ENCODE results near the gene PPM1G.

Gene PPM1G

GRCh38 chr2:27409321-27410073, at the start of gene PPM1G:
TSS of gene PPM1G (minus strand) at chr2:27409591. CDS start at chr2:27409422, 169 bp downstream.
- in situ Hi-C loops (cut with MboI; ENCODE audit: low sequenced_read_pairs), result no loop called here
- Histone ChIP-seq H3K27me3 (ENCODE audit: low read depth) (no peaks in the 10 kb centered on the region), H3K4me1 (peaks cover 20% of the 10 kb centered on the region), H3K9me3 (no peaks in the 10 kb centered on the region), H3K4me3 (peak within 1 kb of the TSS; percentile 93), H3K36me3 (replicated peaks) (peaks cover 26% of the 10 kb centered on the region)
- peak; percentile 91 to 97 for DNase-seq (ENCODE audit: low spot score in 2 of 2)

GRCh38 chr2:27453968-27454367, 44.6 kb upstream of the PPM1G start:
- Histone ChIP-seq H3K36me3 (replicated peaks) (peaks cover 79% of the 10 kb centered on the region), H3K27me3 (ENCODE audit: low read depth) (no peaks in the 10 kb centered on the region), H3K4me3 (no peak overlapping the region), H3K4me1 (no peaks in the 10 kb centered on the region), H3K9me3 (no peaks in the 10 kb centered on the region)
- in situ Hi-C loops (cut with MboI; ENCODE audit: low sequenced_read_pairs), result no loop called here
- no peak for DNase-seq (ENCODE audit: low spot score in 2 of 2)

- DNase-seq (ENCODE audit: low spot score in 2 of 2), result no peak
- H3K4me1 ChIP-seq, result no peaks in the 10 kb centered on the region
- no peaks in the 10 kb centered on the region for H3K27me3 ChIP-seq (ENCODE audit: low read depth)
- no peak overlapping the region for H3K4me3 ChIP-seq
- in situ Hi-C loops (cut with MboI; ENCODE audit: low sequenced_read_pairs), result no loop called here
- H3K36me3 ChIP-seq (replicated peaks), result peaks cover 70% of the 10 kb centered on the region
- H3K9me3 ChIP-seq, result no peaks in the 10 kb centered on the region
These were observed 41.7 kb upstream of the PPM1G start for GRCh38 chr2:27451095-27451494.

- in situ Hi-C loops (cut with MboI; ENCODE audit: low sequenced_read_pairs), result no loop called here
- Histone ChIP-seq H3K4me1 (no peaks in the 10 kb centered on the region), H3K27me3 (ENCODE audit: low read depth) (no peaks in the 10 kb centered on the region), H3K36me3 (replicated peaks) (peaks cover 68% of the 10 kb centered on the region), H3K4me3 (no peak overlapping the region), H3K9me3 (no peaks in the 10 kb centered on the region)
- DNase-seq (ENCODE audit: low spot score in 2 of 2), result no peak
These were observed 39.0 kb upstream of the PPM1G start for GRCh38 chr2:27448381-27448780.

- Histone ChIP-seq H3K36me3 (replicated peaks) (peaks cover 60% of the 10 kb centered on the region), H3K4me3 (no peak overlapping the region), H3K9me3 (no peaks in the 10 kb centered on the region), H3K4me1 (no peaks in the 10 kb centered on the region), H3K27me3 (ENCODE audit: low read depth) (no peaks in the 10 kb centered on the region)
- no peak for DNase-seq (ENCODE audit: low spot score in 2 of 2)
- in situ Hi-C loops (cut with MboI; ENCODE audit: low sequenced_read_pairs), result no loop called here
These were observed 36.7 kb upstream of the PPM1G start for GRCh38 chr2:27446057-27446456.

- in situ Hi-C loops (cut with MboI; ENCODE audit: low sequenced_read_pairs), result no loop called here
- Histone ChIP-seq H3K36me3 (replicated peaks) (peaks cover 62% of the 10 kb centered on the region), H3K27me3 (ENCODE audit: low read depth) (no peaks in the 10 kb centered on the region), H3K4me1 (no peaks in the 10 kb centered on the region), H3K9me3 (no peaks in the 10 kb centered on the region), H3K4me3 (no peak overlapping the region)
- no peak for DNase-seq (ENCODE audit: low spot score in 2 of 2)
These were observed 36.2 kb upstream of the PPM1G start for GRCh38 chr2:27445615-27446014.

GRCh38 chr2:27445155-27445554, 35.8 kb upstream of the PPM1G start:
- H3K9me3 ChIP-seq, result no peaks in the 10 kb centered on the region
- H3K4me1 ChIP-seq, result no peaks in the 10 kb centered on the region
- no peaks in the 10 kb centered on the region for H3K27me3 ChIP-seq (ENCODE audit: low read depth)
- peaks cover 67% of the 10 kb centered on the region for H3K36me3 ChIP-seq (replicated peaks)
- DNase-seq (ENCODE audit: low spot score in 2 of 2), result no peak
- in situ Hi-C loops (cut with MboI; ENCODE audit: low sequenced_read_pairs), result no loop called here
- no peak overlapping the region for H3K4me3 ChIP-seq

GRCh38 chr2:27442920-27443282, 33.5 kb upstream of the PPM1G start:
- H3K27me3 ChIP-seq (ENCODE audit: low read depth), result no peaks in the 10 kb centered on the region
- H3K4me3 ChIP-seq, result no peak overlapping the region
- no peaks in the 10 kb centered on the region for H3K9me3 ChIP-seq
- no peaks in the 10 kb centered on the region for H3K4me1 ChIP-seq
- in situ Hi-C loops (cut with MboI; ENCODE audit: low sequenced_read_pairs), result no loop called here
- H3K36me3 ChIP-seq (replicated peaks), result peaks cover 51% of the 10 kb centered on the region
- DNase-seq (ENCODE audit: low spot score in 2 of 2), result no peak

- Histone ChIP-seq H3K27me3 (ENCODE audit: low read depth) (no peaks in the 10 kb centered on the region), H3K36me3 (replicated peaks) (peaks cover 49% of the 10 kb centered on the region), H3K4me1 (no peaks in the 10 kb centered on the region), H3K9me3 (no peaks in the 10 kb centered on the region), H3K4me3 (no peak within 1 kb of the TSS)
- DNase-seq (ENCODE audit: low spot score in 2 of 2), result no peak
- in situ Hi-C loops (cut with MboI; ENCODE audit: low sequenced_read_pairs), result no loop called here
These were observed 32.8 kb upstream of the PPM1G start, which contains the start of gene KRTCAP3 for GRCh38 chr2:27441958-27442919. TSS of gene KRTCAP3 (plus strand) at chr2:27442381. CDS start at chr2:27442413, 32 bp downstream.

- H3K9me3 ChIP-seq, result no peaks in the 10 kb centered on the region
- in situ Hi-C loops (cut with MboI; ENCODE audit: low sequenced_read_pairs), result no loop called here
- no peaks in the 10 kb centered on the region for H3K4me1 ChIP-seq
- no peak overlapping the region for H3K4me3 ChIP-seq
- peaks cover 52% of the 10 kb centered on the region for H3K36me3 ChIP-seq (replicated peaks)
- no peak for DNase-seq (ENCODE audit: low spot score in 2 of 2)
- no peaks in the 10 kb centered on the region for H3K27me3 ChIP-seq (ENCODE audit: low read depth)
These were observed 32.0 kb upstream of the PPM1G start for GRCh38 chr2:27441226-27441926.

- peaks cover 2% of the 10 kb centered on the region; the same call in 1 of the 2 replicates for H3K4me1 ChIP-seq
These were observed 26.2 kb upstream of the PPM1G start for GRCh38 chr2:27435628-27436027.

GRCh38 chr2:27431395-27431794, 22.0 kb upstream of the PPM1G start:
- no peak overlapping the region for H3K4me3 ChIP-seq
- H3K9me3 ChIP-seq, result no peaks in the 10 kb centered on the region
- H3K4me1 ChIP-seq, result peaks cover 12% of the 10 kb centered on the region
- DNase-seq (ENCODE audit: low spot score in 2 of 2), result no peak
- peaks cover 35% of the 10 kb centered on the region for H3K36me3 ChIP-seq (replicated peaks)
- in situ Hi-C loops (cut with MboI; ENCODE audit: low sequenced_read_pairs), result no loop called here
- H3K27me3 ChIP-seq (ENCODE audit: low read depth), result no peaks in the 10 kb centered on the region

More at GRCh38 chr2:27435628-27436027, 26.2 kb upstream of the PPM1G start:
- no peak overlapping the region for H3K4me3 ChIP-seq
- H3K9me3 ChIP-seq, result no peaks in the 10 kb centered on the region
- in situ Hi-C loops (cut with MboI; ENCODE audit: low sequenced_read_pairs), result no loop called here
- H3K27me3 ChIP-seq (ENCODE audit: low read depth), result no peaks in the 10 kb centered on the region
- H3K36me3 ChIP-seq (replicated peaks), result peaks cover 54% of the 10 kb centered on the region
- no peak for DNase-seq (ENCODE audit: low spot score in 2 of 2)

- Histone ChIP-seq H3K36me3 (replicated peaks) (peaks cover 11% of the 10 kb centered on the region), H3K4me1 (peaks cover 12% of the 10 kb centered on the region), H3K4me3 (peak overlapping the region; percentile 99), H3K9me3 (no peaks in the 10 kb centered on the region), H3K27me3 (ENCODE audit: low read depth) (no peaks in the 10 kb centered on the region)
- peak; percentile 89 to 91 for DNase-seq (ENCODE audit: low spot score in 2 of 2)
- in situ Hi-C loops (cut with MboI; ENCODE audit: low sequenced_read_pairs), result no loop called here
These were observed 19.7 kb upstream of the PPM1G start for GRCh38 chr2:27428978-27429541.

Measured in HAP-1 (cell line).